Measurements from ENCODE around the gene DNMBP.

DNMBP gene

GRCh38 chr10:100009793-100010676, at the start of gene DNMBP:
TSS of gene DNMBP (minus strand) at chr10:100009947. CDS start at chr10:99972124, 37,823 bp downstream.
- peak; percentile 87 for TF ChIP-seq CTCF (conservative IDR thresholded peaks at IDR 0.05)
- peak within 1 kb of the TSS; percentile 70 for H3K27ac ChIP-seq

- TF ChIP-seq CTCF (conservative IDR thresholded peaks at IDR 0.05) = no peak
- H3K27ac ChIP-seq = no peak overlapping the region
Measured at GRCh38 chr10:100057948-100058347, 48.2 kb upstream of the DNMBP start.

GRCh38 chr10:100053686-100054460, 44.1 kb upstream of the DNMBP start:
- no peak for TF ChIP-seq CTCF (conservative IDR thresholded peaks at IDR 0.05)
- H3K27ac ChIP-seq = no peak overlapping the region

- peak; percentile 95 for TF ChIP-seq CTCF (conservative IDR thresholded peaks at IDR 0.05)
- H3K27ac ChIP-seq = no peak overlapping the region
Measured at GRCh38 chr10:100046021-100046486, 36.3 kb upstream of the DNMBP start.

GRCh38 chr10:100045592-100045991, 35.8 kb upstream of the DNMBP start:
- H3K27ac ChIP-seq = no peak overlapping the region
- TF ChIP-seq CTCF (conservative IDR thresholded peaks at IDR 0.05) = no peak

GRCh38 chr10:100043796-100044195, 34.0 kb upstream of the DNMBP start:
- TF ChIP-seq CTCF (conservative IDR thresholded peaks at IDR 0.05) = no peak
- H3K27ac ChIP-seq = no peak overlapping the region

GRCh38 chr10:100043344-100043743, 33.6 kb upstream of the DNMBP start:
- H3K27ac ChIP-seq = no peak overlapping the region
- no peak for TF ChIP-seq CTCF (conservative IDR thresholded peaks at IDR 0.05)
